RWPE2 (cell line): Measurements from ENCODE around the gene CEP164.
"Not testable (repeated sequence)": the region's sequence is repeated elsewhere in the genome, so short reads cannot be mapped to it uniquely, and the experiment has no call there.

ENCODE experiments used
- ATAC-seq: fragments of 200-7000 bp; cut with Tn5 transposase; 3 replicates; pipeline ENCODE4 v1.9.1; 2021; ENCODE audit warnings: low read depth
- DNase-seq: peaks from one replicate; pipeline ENCODE4 v3.0.0-alpha.2; 2020; ENCODE audit warnings: low spot score
- H3K27ac ChIP-seq: fragments of 450-650 bp; 2 replicates; pipeline ENCODE4 v1.5.1; 2017; ENCODE audit warnings: mild to moderate bottlenecking; ENCODE audit not compliant: poor library complexity, severe bottlenecking
- H3K27me3 ChIP-seq: fragments of 250-450 bp; sonication (Bioruptor Pico); 2 replicates; pipeline ENCODE4 v1.5.1; 2021; ENCODE audit warnings: mild to moderate bottlenecking, moderate library complexity; ENCODE audit not compliant: insufficient read depth, poor library complexity, severe bottlenecking
- H3K36me3 ChIP-seq: fragments of 250-450 bp; sonication (Bioruptor Pico); 2 replicates; pipeline ENCODE4 v1.5.1; 2020; ENCODE audit warnings: low read depth, mild to moderate bottlenecking, moderate library complexity
- H3K4me1 ChIP-seq: fragments of 250-450 bp; sonication (Bioruptor Pico); 2 replicates; pipeline ENCODE4 v1.5.1; 2021; ENCODE audit warnings: mild to moderate bottlenecking, moderate library complexity; ENCODE audit not compliant: insufficient read depth, poor library complexity, severe bottlenecking
- H3K4me3 ChIP-seq: fragments of 250-450 bp; sonication (Bioruptor Pico); 2 replicates; pipeline ENCODE4 v1.5.1; 2021; ENCODE audit warnings: mild to moderate bottlenecking, moderate library complexity; ENCODE audit not compliant: severe bottlenecking
- H3K9me3 ChIP-seq: fragments of 250-450 bp; sonication (Bioruptor Pico); 2 replicates; pipeline ENCODE4 v1.5.1; 2021; ENCODE audit warnings: mild to moderate bottlenecking, moderate library complexity; ENCODE audit not compliant: severe bottlenecking
- TF ChIP-seq, protein P1 (sequence below): fragments of 450-650 bp; IDR thresholded peaks from one replicate; pipeline ENCODE4 v1.5.1; 2017; ENCODE audit warnings: mild to moderate bottlenecking, moderate library complexity; ENCODE audit not compliant: poor library complexity, severe bottlenecking

CEP164 gene

DNA sequence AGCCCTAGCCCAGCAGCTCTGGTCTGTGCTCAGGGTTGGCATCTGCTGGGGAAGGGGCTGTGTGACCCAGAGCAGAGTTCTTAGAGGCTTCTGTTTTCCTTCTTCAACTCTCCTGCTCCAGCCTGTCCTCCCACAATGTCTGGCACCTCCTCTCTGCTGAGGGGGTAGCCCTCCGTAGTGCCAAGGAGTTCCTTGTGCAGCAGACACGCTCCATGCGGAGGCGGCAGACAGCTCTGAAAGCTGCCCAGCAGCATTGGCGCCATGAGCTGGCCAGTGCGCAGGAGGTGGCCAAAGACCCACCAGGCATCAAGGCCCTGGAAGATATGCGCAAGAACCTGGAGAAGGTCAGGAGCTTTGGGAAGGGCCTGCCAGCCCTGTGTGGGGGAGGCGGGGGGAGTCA, 69.3 kb downstream of the CEP164 start:
- DNase-seq (no peak), ATAC-seq (no peak)
- Histone ChIP-seq H3K4me1 (no peaks in the 10 kb centered on the region), H3K4me3 (no peak overlapping the region), H3K9me3 (no peaks in the 10 kb centered on the region), H3K27me3 (no peaks in the 10 kb centered on the region), H3K27ac (no peak overlapping the region), H3K36me3 (peaks cover 44% of the 10 kb centered on the region)
- TF ChIP-seq, protein P1, sequence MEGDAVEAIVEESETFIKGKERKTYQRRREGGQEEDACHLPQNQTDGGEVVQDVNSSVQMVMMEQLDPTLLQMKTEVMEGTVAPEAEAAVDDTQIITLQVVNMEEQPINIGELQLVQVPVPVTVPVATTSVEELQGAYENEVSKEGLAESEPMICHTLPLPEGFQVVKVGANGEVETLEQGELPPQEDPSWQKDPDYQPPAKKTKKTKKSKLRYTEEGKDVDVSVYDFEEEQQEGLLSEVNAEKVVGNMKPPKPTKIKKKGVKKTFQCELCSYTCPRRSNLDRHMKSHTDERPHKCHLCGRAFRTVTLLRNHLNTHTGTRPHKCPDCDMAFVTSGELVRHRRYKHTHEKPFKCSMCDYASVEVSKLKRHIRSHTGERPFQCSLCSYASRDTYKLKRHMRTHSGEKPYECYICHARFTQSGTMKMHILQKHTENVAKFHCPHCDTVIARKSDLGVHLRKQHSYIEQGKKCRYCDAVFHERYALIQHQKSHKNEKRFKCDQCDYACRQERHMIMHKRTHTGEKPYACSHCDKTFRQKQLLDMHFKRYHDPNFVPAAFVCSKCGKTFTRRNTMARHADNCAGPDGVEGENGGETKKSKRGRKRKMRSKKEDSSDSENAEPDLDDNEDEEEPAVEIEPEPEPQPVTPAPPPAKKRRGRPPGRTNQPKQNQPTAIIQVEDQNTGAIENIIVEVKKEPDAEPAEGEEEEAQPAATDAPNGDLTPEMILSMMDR = no peak

DNA sequence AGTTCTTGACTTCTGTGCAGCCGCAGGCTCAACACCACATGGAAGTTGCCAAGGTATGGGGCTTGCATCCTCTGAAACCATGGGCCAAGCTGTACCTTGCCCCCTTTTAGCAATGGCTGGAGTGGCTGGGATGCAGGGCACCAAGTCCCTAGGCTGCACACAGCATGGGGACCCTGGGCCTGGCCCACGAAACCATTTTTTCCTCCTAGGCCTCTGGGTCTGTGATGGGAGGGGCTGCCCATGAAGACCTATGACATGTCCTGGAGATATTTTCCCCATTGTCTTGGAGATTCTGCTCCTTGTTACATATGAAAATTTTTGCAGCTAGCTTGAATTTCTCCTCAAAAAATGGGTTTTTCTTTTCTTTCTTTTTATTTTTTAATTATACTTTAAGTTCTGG, 71.0 kb downstream of the CEP164 start:
- not testable (repeated sequence) for H3K4me3 ChIP-seq, ATAC-seq, H3K4me1 ChIP-seq, DNase-seq, H3K9me3 ChIP-seq, H3K27ac ChIP-seq, H3K27me3 ChIP-seq
- H3K36me3 ChIP-seq = peaks cover 35% of the 10 kb centered on the region

DNA sequence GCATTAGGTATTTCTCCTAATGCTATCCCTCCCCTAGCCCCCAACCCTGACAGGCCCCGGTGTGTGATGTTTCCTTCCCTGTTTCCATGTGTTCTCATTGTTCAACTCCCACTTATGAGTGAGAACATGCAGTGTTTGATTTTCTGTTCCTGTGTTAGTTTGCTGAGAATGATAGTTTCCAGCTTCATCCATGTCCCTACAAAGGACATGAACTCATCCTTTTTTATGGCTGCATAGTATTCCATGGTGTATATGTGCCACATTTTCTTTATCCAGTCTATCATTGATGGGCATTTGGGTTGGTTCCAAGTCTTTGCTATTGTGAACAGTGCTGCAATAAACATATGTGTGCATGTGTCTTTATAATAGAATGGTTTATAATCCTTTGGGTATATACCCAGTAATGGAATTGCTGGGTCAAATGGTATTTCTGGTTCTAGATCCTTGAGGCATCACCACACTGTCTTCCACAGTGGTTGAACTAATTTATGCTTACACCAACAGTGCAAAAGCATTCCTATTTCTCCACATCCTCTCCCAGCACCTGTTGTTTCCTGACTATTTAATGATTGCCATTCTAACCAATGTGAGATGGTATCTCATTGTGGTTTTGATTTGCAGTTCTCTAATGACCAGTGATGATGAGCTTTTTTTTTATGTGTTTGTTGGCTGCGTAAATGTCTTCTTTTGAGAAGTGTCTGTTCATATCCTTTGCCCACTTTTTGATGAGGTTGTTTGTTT, 71.6 kb downstream of the CEP164 start:
- not testable (repeated sequence) for H3K4me3 ChIP-seq, H3K27ac ChIP-seq, H3K4me1 ChIP-seq, H3K9me3 ChIP-seq, H3K27me3 ChIP-seq, ATAC-seq, DNase-seq
- H3K36me3 ChIP-seq = peaks cover 41% of the 10 kb centered on the region

DNA sequence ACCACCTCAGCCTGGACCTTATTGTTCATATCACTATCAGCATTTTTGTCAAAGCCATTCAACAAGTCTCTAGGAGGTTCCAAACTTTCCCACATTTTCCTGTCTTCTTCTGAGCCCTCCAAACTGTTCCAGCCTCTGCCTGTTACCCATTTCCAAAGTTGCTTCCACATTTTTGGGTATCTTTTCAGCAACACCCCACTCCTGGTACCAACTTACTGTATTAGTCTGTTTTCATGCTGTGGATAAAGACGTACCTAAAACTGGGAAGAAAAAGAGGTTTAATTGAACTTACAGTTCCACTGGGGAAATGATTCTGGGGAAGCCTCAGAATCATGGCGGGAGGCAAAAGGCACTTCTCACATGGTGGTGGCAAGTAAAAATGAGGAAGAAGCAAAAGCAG, 78.2 kb downstream of the CEP164 start:
- not testable (repeated sequence) for H3K27ac ChIP-seq, H3K4me1 ChIP-seq, H3K9me3 ChIP-seq, H3K4me3 ChIP-seq, DNase-seq, ATAC-seq, H3K27me3 ChIP-seq
- H3K36me3 ChIP-seq = peaks cover 34% of the 10 kb centered on the region

DNA sequence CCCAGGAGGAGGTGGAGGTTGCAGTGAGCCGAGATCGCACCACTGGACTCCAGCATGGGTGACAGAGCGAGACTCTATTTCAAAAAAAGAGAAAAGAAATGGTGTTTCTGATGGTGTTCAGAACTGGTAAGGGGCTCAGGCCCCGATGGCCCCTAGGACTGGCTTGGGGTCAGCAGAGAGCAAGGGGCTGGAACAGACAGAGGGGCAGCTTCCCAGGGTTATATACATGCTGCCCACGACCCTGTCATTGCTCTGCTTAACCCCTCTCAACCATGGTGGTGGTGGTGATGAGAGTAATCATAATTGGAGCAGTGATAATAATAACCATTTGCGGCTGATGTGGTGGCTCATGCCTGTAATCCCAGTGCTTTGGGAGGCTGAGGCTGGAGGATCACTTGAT, 79.4 kb downstream of the CEP164 start:
- Histone ChIP-seq H3K27me3 (no peaks in the 10 kb centered on the region), H3K4me1 (no peaks in the 10 kb centered on the region), H3K27ac (no peak overlapping the region), H3K4me3 (no peak overlapping the region), H3K9me3 (peaks cover 5% of the 10 kb centered on the region), H3K36me3 (peaks cover 34% of the 10 kb centered on the region)
- ATAC-seq (no peak), DNase-seq (no peak)
- TF ChIP-seq, protein P1 = no peak

DNA sequence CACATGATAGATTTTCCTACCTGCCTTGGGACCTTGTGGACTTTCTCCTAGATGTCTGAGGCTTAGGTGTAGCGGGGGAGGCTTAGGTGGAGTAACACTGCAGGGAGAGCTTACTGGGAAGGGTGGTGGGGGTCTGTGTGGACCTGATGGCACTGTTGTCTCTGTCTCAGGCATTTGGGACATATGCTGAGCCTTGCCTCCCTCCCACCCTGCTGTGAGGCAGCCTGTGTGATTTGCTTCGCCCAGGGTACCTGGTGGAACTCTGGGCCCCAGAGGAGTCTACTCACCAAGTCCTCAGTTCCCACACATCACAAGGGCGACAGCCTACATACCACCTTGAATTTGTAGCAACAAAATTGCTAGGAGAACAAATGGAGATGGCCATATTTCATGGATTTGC, 80.7 kb downstream of the CEP164 start:
- DNase-seq = no peak

More for the DNA sequence above, 80.7 kb downstream of the CEP164 start:
- H3K4me1 ChIP-seq = no peaks in the 10 kb centered on the region
- H3K36me3 ChIP-seq = peaks cover 34% of the 10 kb centered on the region
- H3K27ac ChIP-seq = no peak overlapping the region
- no peak overlapping the region for H3K4me3 ChIP-seq
- TF ChIP-seq, protein P1 = no peak
- peaks cover 5% of the 10 kb centered on the region for H3K9me3 ChIP-seq
- H3K27me3 ChIP-seq = no peaks in the 10 kb centered on the region
- ATAC-seq = no peak
